ENCODE measurements around the gene XCR1. TPM values are rescaled to one million over a fixed set of nuclear protein-coding genes. Genes with fewer than 3 reads are reported as not detected.

Gene XCR1
- total RNA-seq, 6 experiments from 2014 or later = not detected

DNA sequence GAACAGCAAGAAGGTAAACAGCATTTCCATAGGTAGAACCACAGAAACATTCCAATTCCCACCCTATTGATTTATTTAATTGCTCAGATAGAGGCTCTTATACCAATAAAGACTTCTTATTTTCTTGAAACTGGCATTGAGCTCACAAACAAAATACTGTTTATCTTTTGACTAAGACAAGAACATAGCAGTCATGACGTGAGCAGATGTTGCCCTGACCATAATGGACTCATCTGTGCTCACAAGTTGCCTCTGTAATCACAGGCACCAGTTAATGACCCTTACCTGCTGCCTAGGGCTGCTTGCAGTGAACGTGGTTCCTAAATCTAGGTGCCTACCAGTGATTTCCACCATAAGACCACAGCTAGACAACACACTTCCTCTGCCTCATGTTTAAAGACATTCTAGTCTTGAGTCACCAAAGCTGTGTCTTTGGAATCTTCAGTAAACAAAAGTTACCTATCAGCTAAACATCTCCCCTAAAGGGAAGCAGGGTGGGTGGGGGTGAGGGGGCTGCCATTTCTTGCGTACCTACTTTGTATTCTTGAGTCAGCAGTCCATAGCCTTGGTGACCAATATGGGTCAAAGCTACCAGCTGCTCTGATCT is 33.8 kb downstream of the XCR1 start:
- H3K4me3 Mint-ChIP-seq = peak overlapping the region; percentile 58

DNA sequence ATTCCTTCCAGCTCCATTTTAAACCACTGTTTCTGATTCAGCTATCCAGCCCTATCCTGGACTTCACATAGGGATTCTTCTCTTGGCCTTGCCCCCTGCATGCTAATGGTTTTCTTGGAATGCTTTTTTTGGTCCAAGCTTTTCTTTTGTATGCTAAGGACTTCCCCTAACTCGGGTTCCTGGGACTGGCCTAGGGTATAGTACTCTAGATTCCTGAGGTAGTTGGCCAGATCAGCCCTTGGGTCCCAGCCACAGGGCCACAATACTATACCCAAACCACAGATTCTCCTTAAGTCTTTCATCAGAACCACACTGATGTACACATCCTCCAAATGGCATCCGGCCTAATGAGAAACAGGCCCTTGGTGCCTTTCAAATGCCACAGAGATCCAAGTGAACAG is 34.5 kb downstream of the XCR1 start:
- H3K27ac Mint-ChIP-seq = peak overlapping the region; percentile 84
- H3K36me3 Mint-ChIP-seq (ENCODE audit: low read depth) = no peaks in the 10 kb centered on the region
- TF ChIP-seq, protein P1, sequence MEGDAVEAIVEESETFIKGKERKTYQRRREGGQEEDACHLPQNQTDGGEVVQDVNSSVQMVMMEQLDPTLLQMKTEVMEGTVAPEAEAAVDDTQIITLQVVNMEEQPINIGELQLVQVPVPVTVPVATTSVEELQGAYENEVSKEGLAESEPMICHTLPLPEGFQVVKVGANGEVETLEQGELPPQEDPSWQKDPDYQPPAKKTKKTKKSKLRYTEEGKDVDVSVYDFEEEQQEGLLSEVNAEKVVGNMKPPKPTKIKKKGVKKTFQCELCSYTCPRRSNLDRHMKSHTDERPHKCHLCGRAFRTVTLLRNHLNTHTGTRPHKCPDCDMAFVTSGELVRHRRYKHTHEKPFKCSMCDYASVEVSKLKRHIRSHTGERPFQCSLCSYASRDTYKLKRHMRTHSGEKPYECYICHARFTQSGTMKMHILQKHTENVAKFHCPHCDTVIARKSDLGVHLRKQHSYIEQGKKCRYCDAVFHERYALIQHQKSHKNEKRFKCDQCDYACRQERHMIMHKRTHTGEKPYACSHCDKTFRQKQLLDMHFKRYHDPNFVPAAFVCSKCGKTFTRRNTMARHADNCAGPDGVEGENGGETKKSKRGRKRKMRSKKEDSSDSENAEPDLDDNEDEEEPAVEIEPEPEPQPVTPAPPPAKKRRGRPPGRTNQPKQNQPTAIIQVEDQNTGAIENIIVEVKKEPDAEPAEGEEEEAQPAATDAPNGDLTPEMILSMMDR (IDR thresholded peaks at IDR 0.05) = no peak
- DNase-seq = peak; percentile 77
- peaks cover 67% of the 10 kb centered on the region for H3K4me1 Mint-ChIP-seq (ENCODE audit: low read depth)
- H3K9me3 Mint-ChIP-seq = no peaks in the 10 kb centered on the region
- no peaks in the 10 kb centered on the region for H3K27me3 Mint-ChIP-seq (ENCODE audit: insufficient read depth)
- H3K4me3 Mint-ChIP-seq = peak overlapping the region; percentile 67

More for the DNA sequence above, 33.8 kb downstream of the XCR1 start:
- Mint-ChIP-seq H3K4me1 (ENCODE audit: low read depth) (peaks cover 60% of the 10 kb centered on the region), H3K27ac (peak overlapping the region; percentile 84), H3K36me3 (ENCODE audit: low read depth) (no peaks in the 10 kb centered on the region), H3K27me3 (ENCODE audit: insufficient read depth) (no peaks in the 10 kb centered on the region; the same call in 1 of the 2 replicates), H3K9me3 (no peaks in the 10 kb centered on the region)
- peak; percentile 28 for DNase-seq
- TF ChIP-seq, protein P1 (IDR thresholded peaks at IDR 0.05) = no peak

- TF ChIP-seq, protein P1 (IDR thresholded peaks at IDR 0.05) = no peak
- H3K36me3 Mint-ChIP-seq (ENCODE audit: low read depth) = no peaks in the 10 kb centered on the region
- H3K4me1 Mint-ChIP-seq (ENCODE audit: low read depth) = peaks cover 73% of the 10 kb centered on the region
- peak overlapping the region; percentile 67 for H3K4me3 Mint-ChIP-seq
- H3K27ac Mint-ChIP-seq = peak overlapping the region; percentile 84
- no peaks in the 10 kb centered on the region for H3K9me3 Mint-ChIP-seq
- no peak for DNase-seq
- H3K27me3 Mint-ChIP-seq (ENCODE audit: insufficient read depth) = no peaks in the 10 kb centered on the region
These were observed 35.1 kb downstream of the XCR1 start for GRCh38 chr3:45992133-45992729.

GRCh38 chr3:45991341-45991740 is 35.9 kb downstream of the XCR1 start:
- TF ChIP-seq, protein P1 (IDR thresholded peaks at IDR 0.05) = no peak
- peaks cover under 1% of the 10 kb centered on the region; the same call in 1 of the 2 replicates for H3K27me3 Mint-ChIP-seq (ENCODE audit: insufficient read depth)
- H3K36me3 Mint-ChIP-seq (ENCODE audit: low read depth) = no peaks in the 10 kb centered on the region
- no peak overlapping the region for H3K4me3 Mint-ChIP-seq
- no peaks in the 10 kb centered on the region for H3K9me3 Mint-ChIP-seq
- H3K4me1 Mint-ChIP-seq (ENCODE audit: low read depth) = peaks cover 79% of the 10 kb centered on the region
- no peak for DNase-seq
- H3K27ac Mint-ChIP-seq = 0 out of 2 replicates have a peak overlapping the region, but pooled peaks have one; percentile 7

DNA sequence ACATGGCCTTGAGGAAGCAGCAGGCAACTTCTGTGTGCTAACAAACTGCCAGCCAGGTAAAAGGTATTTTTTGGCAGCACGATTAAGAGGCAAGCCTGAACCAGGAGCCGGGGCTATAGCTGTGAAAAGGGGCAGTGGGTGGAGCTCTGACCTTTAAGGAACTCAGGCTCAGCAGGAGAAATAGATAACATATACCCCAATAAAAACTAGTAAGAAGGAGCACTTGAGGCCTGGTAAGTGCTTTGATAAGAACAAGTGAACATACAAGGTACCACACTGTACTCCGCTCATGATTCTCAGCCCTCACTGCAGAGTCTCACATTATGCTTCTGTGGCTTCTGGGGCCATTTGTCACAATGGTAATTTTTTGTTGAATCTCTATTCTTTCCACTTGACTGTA is 37.1 kb downstream of the XCR1 start:
- Mint-ChIP-seq H3K4me1 (ENCODE audit: low read depth) (peaks cover 84% of the 10 kb centered on the region), H3K27me3 (ENCODE audit: insufficient read depth) (peaks cover 3% of the 10 kb centered on the region; the same call in 1 of the 2 replicates), H3K4me3 (no peak overlapping the region), H3K27ac (peak overlapping the region; percentile 25; the same call in 1 of the 2 replicates), H3K36me3 (ENCODE audit: low read depth) (no peaks in the 10 kb centered on the region), H3K9me3 (no peaks in the 10 kb centered on the region)
- no peak for DNase-seq
- TF ChIP-seq, protein P1 (IDR thresholded peaks at IDR 0.05) = no peak

Measured in HFFc6 (cell line).